ENCODE results near the gene TEAD2. TPM values are rescaled to one million over a fixed set of nuclear protein-coding genes. Genes with fewer than 3 reads are reported as not detected.

TEAD2 gene
- total RNA-seq, 1 donor from 2014 or later, result 235 TPM

DNA sequence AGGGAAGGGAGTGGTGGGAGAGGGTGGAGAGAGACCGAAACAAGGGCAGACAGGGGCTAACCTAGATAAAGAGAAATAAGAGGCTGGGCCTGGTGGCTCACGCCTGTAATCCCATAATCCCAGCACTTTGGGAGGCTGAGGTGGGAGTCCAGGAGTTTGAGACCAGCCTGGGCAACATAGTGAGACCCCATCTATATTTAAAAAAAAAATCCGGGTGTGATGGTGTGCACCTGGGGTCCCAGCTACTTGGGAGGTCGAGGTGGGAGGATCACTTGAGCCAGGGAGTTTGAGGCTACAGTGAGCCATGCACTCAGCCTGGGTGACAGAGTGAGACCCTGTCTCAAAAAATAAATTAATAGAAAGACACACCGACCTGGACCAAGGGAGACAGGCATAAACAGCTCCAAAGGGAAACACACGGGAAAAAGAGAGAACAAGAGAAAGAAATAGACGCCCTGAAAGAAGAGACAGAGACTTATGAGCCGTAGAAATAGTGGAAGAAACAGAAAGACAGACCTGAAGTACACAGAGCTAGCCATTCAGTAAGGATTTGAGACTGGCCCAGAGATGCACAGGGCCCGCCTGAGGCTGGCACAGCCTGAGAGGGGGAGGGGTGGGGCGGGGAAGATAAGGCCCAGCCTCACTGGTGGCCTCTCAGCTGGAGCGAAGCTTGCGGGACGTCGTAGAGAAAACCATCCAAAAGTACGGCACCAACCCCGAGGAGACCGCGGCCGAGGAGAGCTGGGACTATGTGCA lies 24.8 kb downstream of the TEAD2 start:
- Mint-ChIP-seq H3K4me1 (ENCODE audit: low read depth) (peaks cover 14% of the 10 kb centered on the region), H3K27me3 (no peaks in the 10 kb centered on the region), H3K27ac (peak overlapping the region; percentile 4), H3K4me3 (ENCODE audit: low read depth) (no peak overlapping the region), H3K9me3 (ENCODE audit: low read depth) (no peaks in the 10 kb centered on the region), H3K36me3 (ENCODE audit: insufficient read depth) (peaks cover 24% of the 10 kb centered on the region)
- DNase-seq (ENCODE audit: low spot score, unreplicated experiment), result no peak
- TF ChIP-seq, protein P1, sequence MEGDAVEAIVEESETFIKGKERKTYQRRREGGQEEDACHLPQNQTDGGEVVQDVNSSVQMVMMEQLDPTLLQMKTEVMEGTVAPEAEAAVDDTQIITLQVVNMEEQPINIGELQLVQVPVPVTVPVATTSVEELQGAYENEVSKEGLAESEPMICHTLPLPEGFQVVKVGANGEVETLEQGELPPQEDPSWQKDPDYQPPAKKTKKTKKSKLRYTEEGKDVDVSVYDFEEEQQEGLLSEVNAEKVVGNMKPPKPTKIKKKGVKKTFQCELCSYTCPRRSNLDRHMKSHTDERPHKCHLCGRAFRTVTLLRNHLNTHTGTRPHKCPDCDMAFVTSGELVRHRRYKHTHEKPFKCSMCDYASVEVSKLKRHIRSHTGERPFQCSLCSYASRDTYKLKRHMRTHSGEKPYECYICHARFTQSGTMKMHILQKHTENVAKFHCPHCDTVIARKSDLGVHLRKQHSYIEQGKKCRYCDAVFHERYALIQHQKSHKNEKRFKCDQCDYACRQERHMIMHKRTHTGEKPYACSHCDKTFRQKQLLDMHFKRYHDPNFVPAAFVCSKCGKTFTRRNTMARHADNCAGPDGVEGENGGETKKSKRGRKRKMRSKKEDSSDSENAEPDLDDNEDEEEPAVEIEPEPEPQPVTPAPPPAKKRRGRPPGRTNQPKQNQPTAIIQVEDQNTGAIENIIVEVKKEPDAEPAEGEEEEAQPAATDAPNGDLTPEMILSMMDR (IDR thresholded peaks at IDR 0.05; ENCODE audit: unreplicated experiment), result no peak

DNA sequence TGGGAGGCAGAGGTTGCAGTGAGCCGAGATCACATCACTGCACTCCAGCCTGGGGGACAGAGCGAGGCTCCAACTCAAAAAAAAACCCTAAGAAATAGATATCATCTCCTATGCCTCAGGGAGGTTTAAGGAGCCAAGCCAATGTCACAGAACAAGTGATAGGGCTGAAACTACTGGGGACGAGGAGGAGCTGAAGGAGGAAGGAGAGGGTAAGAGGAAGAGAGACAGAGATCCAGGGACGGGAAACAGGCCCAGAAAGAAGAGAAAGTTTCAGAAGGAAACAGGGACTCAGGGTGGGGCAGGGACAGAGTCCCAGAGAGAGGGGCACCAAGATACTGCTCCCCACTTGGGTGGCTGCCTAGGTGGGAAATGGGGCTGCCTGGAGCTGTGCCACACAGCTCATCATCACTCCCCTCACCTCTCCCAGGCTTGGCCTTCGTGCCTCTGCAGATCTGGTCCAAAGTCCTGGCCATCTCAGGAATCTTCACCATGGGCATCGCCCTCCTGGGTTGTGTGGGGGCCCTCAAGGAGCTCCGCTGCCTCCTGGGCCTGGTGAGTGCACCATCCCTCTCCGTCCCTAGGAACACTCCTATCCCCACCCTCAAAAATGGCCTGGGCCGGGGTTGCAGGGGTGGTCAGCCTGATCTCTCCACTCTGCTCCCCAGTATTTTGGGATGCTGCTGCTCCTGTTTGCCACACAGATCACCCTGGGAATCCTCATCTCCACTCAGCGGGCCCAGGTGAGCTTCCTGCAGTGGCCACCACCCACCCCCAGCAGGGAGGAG lies 25.5 kb downstream of the TEAD2 start:
- H3K9me3 Mint-ChIP-seq (ENCODE audit: low read depth), result no peaks in the 10 kb centered on the region
- TF ChIP-seq, protein P1 (IDR thresholded peaks at IDR 0.05; ENCODE audit: unreplicated experiment), result no peak
- no peaks in the 10 kb centered on the region for H3K27me3 Mint-ChIP-seq
- H3K4me1 Mint-ChIP-seq (ENCODE audit: low read depth), result peaks cover 14% of the 10 kb centered on the region
- peaks cover 18% of the 10 kb centered on the region for H3K36me3 Mint-ChIP-seq (ENCODE audit: insufficient read depth)
- no peak overlapping the region for H3K4me3 Mint-ChIP-seq (ENCODE audit: low read depth)
- peak overlapping the region; percentile 74 for H3K27ac Mint-ChIP-seq
- no peak for DNase-seq (ENCODE audit: low spot score, unreplicated experiment)

DNA sequence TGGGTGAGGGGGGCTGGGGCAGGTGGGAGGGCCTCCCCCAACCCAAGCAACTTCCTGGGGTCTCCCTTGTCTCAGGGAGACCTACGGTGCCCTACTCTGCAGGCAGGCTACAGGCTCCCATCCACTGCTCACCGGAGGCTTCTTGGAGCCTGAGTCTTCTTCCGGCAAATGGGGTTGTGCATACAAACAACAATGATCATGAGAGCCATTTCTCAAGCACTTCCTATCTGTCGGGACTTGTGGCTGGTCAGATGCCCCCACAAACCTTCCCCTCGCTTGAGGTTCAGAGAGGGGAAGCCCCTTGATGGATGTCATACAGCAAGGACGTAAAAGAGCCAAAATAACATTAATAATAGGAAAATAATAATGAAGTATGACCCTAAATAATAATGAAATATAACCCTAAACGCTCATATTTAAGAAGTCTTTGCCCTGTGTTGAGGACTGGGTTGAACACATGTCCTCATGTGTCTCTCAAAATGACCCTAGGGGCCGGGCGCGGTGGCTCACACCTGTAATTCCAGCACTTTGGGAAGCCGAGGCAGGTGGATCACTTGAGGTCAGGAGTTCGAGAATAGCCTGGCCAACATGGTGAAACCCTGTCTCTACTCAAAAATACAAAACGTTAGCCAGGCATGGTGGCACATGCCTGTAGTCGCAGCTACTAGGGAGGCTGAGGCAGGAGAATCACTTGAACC lies 26.3 kb downstream of the TEAD2 start:
- no peaks in the 10 kb centered on the region for H3K27me3 Mint-ChIP-seq
- H3K9me3 Mint-ChIP-seq (ENCODE audit: low read depth), result no peaks in the 10 kb centered on the region
- H3K4me1 Mint-ChIP-seq (ENCODE audit: low read depth), result peaks cover 14% of the 10 kb centered on the region
- H3K36me3 Mint-ChIP-seq (ENCODE audit: insufficient read depth), result peaks cover 12% of the 10 kb centered on the region
- H3K4me3 Mint-ChIP-seq (ENCODE audit: low read depth), result no peak overlapping the region
- no peak for DNase-seq (ENCODE audit: low spot score, unreplicated experiment)
- TF ChIP-seq, protein P1 (IDR thresholded peaks at IDR 0.05; ENCODE audit: unreplicated experiment), result no peak
- H3K27ac Mint-ChIP-seq, result peak overlapping the region; percentile 83

DNA sequence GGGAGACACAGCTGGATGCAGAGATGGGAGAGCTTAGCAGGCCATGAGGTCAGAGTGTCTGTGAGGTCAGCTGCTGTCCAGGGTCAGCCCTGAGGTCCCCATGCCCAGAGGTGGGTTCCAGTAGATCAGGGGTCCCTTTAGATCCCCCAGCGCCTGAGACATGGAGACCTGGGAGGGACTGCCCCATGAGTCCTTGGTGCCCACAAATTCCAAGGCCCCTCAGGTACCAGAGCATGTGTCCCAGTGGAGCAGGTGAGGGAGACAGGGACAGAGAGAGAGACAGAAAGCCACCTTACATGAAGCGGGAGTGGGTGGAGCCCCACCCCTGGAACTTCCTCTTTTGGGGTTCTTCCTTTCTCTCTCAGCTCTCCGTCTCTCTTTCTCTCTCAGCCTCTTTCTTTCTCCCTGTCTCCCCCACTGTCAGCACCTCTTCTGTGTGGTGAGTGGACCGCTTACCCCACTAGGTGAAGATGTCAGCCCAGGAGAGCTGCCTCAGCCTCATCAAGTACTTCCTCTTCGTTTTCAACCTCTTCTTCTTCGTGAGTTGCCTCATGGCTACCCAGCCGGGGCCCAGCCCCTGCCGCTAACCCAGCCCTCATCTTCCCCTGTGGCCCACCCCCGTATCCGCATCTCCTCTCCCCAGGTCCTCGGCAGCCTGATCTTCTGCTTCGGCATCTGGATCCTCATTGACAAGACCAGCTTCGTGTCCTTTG lies 27.0 kb downstream of the TEAD2 start, which contains the start of gene CD37:
Gene CD37 (plus strand): TSS at position 336 of the 713 bp plus-strand sequence. CDS start 135 bp downstream, at position 471.
- no peak for DNase-seq (ENCODE audit: low spot score, unreplicated experiment)
- TF ChIP-seq, protein P1 (IDR thresholded peaks at IDR 0.05; ENCODE audit: unreplicated experiment), result no peak
- peaks cover 11% of the 10 kb centered on the region for H3K4me1 Mint-ChIP-seq (ENCODE audit: low read depth)
- H3K36me3 Mint-ChIP-seq (ENCODE audit: insufficient read depth), result peaks cover 9% of the 10 kb centered on the region
- H3K9me3 Mint-ChIP-seq (ENCODE audit: low read depth), result no peaks in the 10 kb centered on the region
- H3K4me3 Mint-ChIP-seq (ENCODE audit: low read depth), result no peak within 1 kb of the TSS
- no peaks in the 10 kb centered on the region for H3K27me3 Mint-ChIP-seq
- H3K27ac Mint-ChIP-seq, result peak within 1 kb of the TSS; percentile 83

Data from progenitor cell of endocrine pancreas (in vitro differentiated cells).